Left lung (tissue), 10 donors: Measurements from ENCODE around the gene CACNA1F. TPM values are rescaled to one million over a fixed set of nuclear protein-coding genes. Genes with fewer than 3 reads are reported as not detected.

ENCODE experiments used
- ATAC-seq: fragments of 200-7000 bp; cut with Tn5 transposase; one replicate; pipeline ENCODE4 v1.9.1; 2020; ENCODE audit warnings: moderate library complexity
- DNase-seq, 4 donors: peaks; one replicate each; pipeline ENCODE4 v3.0.0-alpha.2; 2013 to 2020
- H3K27ac ChIP-seq, 2 donors: fragments of 200-600 bp; sonication (generic) in 1 of 2; one replicate each; pipeline versions ENCODE4 v1.5.0 to v1.8.0; 2020 to 2021
- H3K27me3 ChIP-seq, 2 donors: fragments of 200-600 bp; sonication (generic) in 1 of 2; one replicate each; pipeline versions ENCODE4 v1.5.0 to v1.8.0; 2020 to 2021
- H3K36me3 ChIP-seq, 2 donors: fragments of 200-600 bp; sonication (generic) in 1 of 2; one replicate each; pipeline versions ENCODE4 v1.5.0 to v1.8.0; 2020 to 2021
- H3K4me1 ChIP-seq, 2 donors: fragments of 200-600 bp; one replicate each; pipeline ENCODE4 v1.8.0; 2021
- H3K4me3 ChIP-seq, 2 donors: fragments of 200-600 bp; sonication (generic) in 1 of 2; one replicate each; pipeline versions ENCODE4 v1.5.0 to v1.8.0; 2020 to 2021; ENCODE audit warnings: mild to moderate bottlenecking in 1 of 2
- H3K9me3 ChIP-seq, 2 donors: fragments of 200-600 bp; sonication (generic) in 1 of 2; one replicate each; pipeline versions ENCODE4 v1.5.0 to v1.8.0; 2020 to 2021
- CTCF ChIP-seq, 2 donors: fragments of 200-600 bp; sonication (generic) in 1 of 2; IDR thresholded peaks; one replicate each; pipeline versions ENCODE4 v1.5.0 to v1.8.0; 2021; ENCODE audit warnings: antibody characterized with exemption in 2 of 2
- intact Hi-C, 2 donors: fragments of 100-400 bp; cut with DNase I; formaldehyde crosslinking; loops; one replicate each; pipeline versions ENCODE4 v1.11.2 to v1.14.2; 2022
- polyA plus RNA-seq, 6 donors: library from polyadenylated mRNA; unstranded; fragments of 120-200 nt; gene quantifications; one replicate each; pipeline ENCODE4 v1.2.1, GENCODE V29; 2013; ENCODE audit not compliant: insufficient read length in 6 of 6
- total RNA-seq, 2 donors: library from RNA; stranded (reverse); fragmentation: NEBNext Ultra II Directional; extraction: Animal tissue kit (Norgen Biotek cat#: 25700); gene quantifications; one replicate each; pipeline ENCODE4 v1.2.1, GENCODE V29; 2021
- donor health status: DM: no; HTN: yes; CAD: no.
- donor health status: DM: no; HTN: no; CAD: no.

The CACNA1F gene
- total and polyA plus RNA-seq, 8 donors: 0.20 to 0.73 (median 0.25) TPM

GRCh38 chrX:49192722-49193328 is 40.3 kb downstream of the CACNA1F start:
- Histone ChIP-seq H3K27ac (no peak overlapping the region), H3K27me3 (no peaks in the 10 kb centered on the region), H3K9me3 (no peaks in the 10 kb centered on the region), H3K36me3 (no peaks in the 10 kb centered on the region), H3K4me1 (peaks cover 0 to 9% of the 10 kb centered on the region in 2 donors), H3K4me3 (no peak overlapping the region)
- no peak for DNase-seq
- intact Hi-C loops: no loop called here
- ATAC-seq: no peak
- peak; percentile 41 to 44 for TF ChIP-seq CTCF (IDR thresholded peaks at IDR 0.05)

- DNase-seq (no peak), ATAC-seq (peak; percentile 0)
- H3K36me3 ChIP-seq: no peaks in the 10 kb centered on the region
- H3K4me1 ChIP-seq: peaks cover 0 to 9% of the 10 kb centered on the region in 2 donors
- peak overlapping the region; percentile 52 to 60 for H3K4me3 ChIP-seq
- H3K27me3 ChIP-seq: no peaks in the 10 kb centered on the region
- no peaks in the 10 kb centered on the region for H3K9me3 ChIP-seq
- no peak for TF ChIP-seq CTCF (IDR thresholded peaks at IDR 0.05)
- H3K27ac ChIP-seq: peak overlapping the region; percentile 84 to 93
- intact Hi-C loops: no loop called here
These were observed 41.5 kb downstream of the CACNA1F start for GRCh38 chrX:49191574-49192011.

- Histone ChIP-seq H3K4me3 (peak overlapping the region; percentile 52 to 60), H3K36me3 (no peaks in the 10 kb centered on the region), H3K27ac (peak overlapping the region; percentile 84 to 93), H3K27me3 (no peaks in the 10 kb centered on the region), H3K9me3 (no peaks in the 10 kb centered on the region), H3K4me1 (peaks cover 0 to 9% of the 10 kb centered on the region in 2 donors)
- intact Hi-C loops: no loop called here
- ATAC-seq (peak; percentile 88), DNase-seq (peak; percentile 92 to 98 (median 93))
- TF ChIP-seq CTCF (IDR thresholded peaks at IDR 0.05): no peak
These were observed 42.1 kb downstream of the CACNA1F start for GRCh38 chrX:49190821-49191573.

- TF ChIP-seq CTCF (IDR thresholded peaks at IDR 0.05): no peak
- no peak for ATAC-seq
These were observed 43.5 kb downstream of the CACNA1F start for GRCh38 chrX:49189606-49190005.

GRCh38 chrX:49188468-49189076 is 44.6 kb downstream of the CACNA1F start:
- Histone ChIP-seq H3K36me3 (no peaks in the 10 kb centered on the region), H3K4me1 (peaks cover 0 to 21% of the 10 kb centered on the region in 2 donors), H3K27ac (no peak overlapping the region), H3K27me3 (no peaks in the 10 kb centered on the region), H3K4me3 (no peak overlapping the region), H3K9me3 (no peaks in the 10 kb centered on the region)
- intact Hi-C loops: no loop called here
- ATAC-seq: no peak
- DNase-seq: no peak
- TF ChIP-seq CTCF (IDR thresholded peaks at IDR 0.05): no peak

More at GRCh38 chrX:49189606-49190005, 43.5 kb downstream of the CACNA1F start:
- Histone ChIP-seq H3K27me3 (no peaks in the 10 kb centered on the region), H3K4me1 (peaks cover 0 to 16% of the 10 kb centered on the region in 2 donors), H3K36me3 (no peaks in the 10 kb centered on the region), H3K9me3 (no peaks in the 10 kb centered on the region), H3K27ac (peak overlapping the region in 1 of 2 donors; percentile 84), H3K4me3 (no peak overlapping the region)
- intact Hi-C loops: no loop called here
- no peak for DNase-seq
